GM18505 (cell line): Measurements from ENCODE around the gene RBM4B.

Source experiments
- ATAC-seq: cut with Tn5 transposase; IDR thresholded peaks from one replicate; pipeline ENCODE4 v1.9.1; 2021; ENCODE audit not compliant: unreplicated experiment
- POLR2A ChIP-seq: IDR thresholded peaks from 4 replicates; pipeline ENCODE4 v1.6.1; 2011; ENCODE audit warnings: borderline replicate concordance; ENCODE audit not compliant: insufficient read depth, insufficient read length; ENCODE audit errors: extremely low read depth

The RBM4B gene

DNA sequence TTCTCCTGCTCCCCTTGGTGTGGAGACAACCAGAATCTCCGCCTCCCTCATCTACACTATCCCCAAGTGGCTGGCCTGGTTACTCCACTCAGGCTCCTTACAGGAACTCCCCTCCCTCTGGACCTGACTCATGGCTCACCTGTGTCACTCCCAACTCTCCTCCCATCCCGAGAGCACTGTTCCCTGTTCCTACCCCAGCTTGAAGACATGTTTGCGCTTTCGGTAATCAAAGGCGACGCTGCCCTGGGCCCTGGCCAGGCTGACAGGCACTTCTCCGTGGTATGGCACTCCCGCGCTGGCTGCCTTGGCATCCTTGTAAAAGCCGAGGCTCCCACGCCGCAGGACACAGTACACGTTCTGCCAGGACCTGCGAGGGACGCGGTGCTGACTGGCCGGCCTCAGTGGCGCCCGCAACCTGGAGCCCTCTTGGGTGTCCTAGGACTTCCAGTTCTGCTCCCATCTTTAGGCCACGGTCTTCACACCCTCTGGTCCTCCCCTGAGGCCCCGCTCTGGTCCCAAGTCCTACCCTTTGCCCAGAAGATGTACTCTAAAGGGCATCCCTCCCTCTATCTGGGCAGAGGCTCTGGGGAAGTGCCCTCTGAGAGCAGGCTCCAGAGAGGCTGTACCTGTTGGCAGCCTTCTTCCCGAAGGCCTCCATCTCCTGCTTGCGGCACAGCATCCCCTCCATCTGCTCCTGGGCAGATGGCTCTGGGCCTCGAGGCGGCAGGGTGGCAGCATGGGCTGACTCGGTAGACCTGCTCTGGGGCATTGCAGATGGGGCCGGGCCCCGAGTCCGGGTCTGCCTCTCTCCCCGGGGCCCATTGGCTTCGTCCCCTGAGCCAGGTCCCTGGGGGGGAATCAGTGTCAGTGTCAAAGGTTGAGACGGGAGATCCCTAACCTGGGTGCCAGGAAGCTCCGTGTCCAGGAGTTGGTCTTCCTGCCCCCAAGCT is 9.4 kb upstream of the RBM4B start:
- TF ChIP-seq POLR2A: no peak
- no peak for ATAC-seq

DNA sequence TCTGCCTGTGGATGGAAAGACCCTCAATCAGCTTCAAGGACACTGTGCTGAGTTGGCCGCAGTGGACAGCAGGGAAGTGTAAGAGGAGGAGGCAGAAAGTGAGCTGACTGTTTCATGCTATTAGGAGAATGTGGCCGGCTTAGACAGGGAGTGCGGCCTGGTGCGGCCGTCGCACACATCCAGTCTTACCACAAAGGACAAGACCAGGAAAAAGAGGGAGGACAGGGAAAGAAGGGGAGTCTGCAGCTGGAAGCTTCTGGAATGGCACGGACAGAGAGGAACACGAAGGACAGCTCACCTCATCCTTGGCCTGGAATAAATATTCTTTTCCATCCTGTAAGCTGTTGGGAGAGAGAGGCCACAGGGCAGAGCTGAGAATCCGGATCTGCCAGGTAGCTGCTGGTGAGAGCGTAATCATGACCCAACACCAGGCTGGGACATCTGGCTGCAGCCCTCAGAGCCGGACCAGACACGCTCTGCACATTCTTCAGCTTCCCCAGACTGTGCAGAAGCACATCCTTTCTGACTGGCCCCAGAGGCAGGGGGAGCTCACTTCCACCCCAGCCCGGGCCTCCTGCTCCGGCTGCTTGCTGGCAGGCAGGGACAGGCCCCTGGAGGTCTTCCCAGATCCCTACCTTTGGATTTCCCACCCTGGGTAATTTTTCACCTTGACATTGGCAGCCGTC is 8.6 kb upstream of the RBM4B start:
- ATAC-seq: no peak
- TF ChIP-seq POLR2A: no peak

DNA sequence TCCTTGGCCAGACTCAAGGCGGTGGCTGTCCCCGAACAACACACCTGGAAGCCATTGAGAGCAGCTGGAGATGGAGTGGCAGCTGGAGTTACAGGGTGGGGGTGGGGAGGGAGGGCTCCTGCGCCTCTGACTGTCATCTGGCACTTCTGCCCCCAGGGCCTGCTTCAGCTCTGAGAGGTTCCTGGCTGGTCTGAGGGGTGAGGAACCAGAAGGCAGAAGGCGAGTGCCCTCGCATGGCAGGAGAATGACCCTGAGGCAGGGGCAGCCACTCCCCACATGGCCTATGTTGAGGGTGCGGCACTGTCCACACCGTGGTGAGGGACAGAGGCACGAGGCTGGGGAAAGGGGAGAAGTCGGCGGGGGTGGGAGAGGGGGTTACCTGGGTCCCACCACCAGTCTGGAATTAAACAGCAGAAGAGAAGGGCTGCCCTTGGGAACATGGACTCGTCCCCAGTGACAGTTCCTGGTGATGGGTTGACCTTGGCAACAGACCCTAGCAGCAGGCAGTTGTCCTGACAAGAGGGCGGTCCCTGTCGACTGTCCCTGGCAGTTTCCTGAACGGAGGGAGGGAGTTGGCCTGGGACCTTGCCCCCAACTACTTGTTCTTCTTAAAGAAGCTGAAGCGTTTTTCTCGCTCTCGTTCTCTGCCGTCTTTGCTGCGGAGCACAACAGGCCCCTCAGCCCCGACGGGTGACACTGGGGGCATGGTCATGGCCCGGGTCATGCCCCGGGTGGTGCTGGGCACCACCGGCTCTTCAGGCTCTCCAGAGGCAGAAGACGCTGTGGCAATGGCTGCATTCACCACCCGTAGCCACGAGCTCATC is 7.8 kb upstream of the RBM4B start:
- no peak for TF ChIP-seq POLR2A
- ATAC-seq: no peak

DNA sequence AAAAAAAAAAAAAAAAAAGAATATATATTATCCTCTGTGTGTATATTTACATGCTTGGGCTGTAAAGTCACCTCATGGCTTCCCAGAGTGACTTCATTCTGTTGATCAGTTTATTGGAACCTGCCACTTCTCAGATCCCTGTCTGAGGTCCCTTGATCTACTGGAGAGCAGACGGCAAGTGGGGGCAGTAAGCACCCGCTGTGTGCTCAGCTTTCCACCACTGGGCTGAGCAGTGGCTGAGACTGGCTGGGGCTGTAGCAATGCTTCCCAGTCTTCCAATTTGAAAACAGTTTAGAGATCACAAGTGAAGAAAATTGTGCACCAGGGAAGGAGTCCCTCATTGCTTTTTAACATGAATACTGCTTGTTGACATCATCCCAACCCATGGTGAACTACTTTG is 6.9 kb upstream of the RBM4B start:
- TF ChIP-seq POLR2A: no peak
- no peak for ATAC-seq

DNA sequence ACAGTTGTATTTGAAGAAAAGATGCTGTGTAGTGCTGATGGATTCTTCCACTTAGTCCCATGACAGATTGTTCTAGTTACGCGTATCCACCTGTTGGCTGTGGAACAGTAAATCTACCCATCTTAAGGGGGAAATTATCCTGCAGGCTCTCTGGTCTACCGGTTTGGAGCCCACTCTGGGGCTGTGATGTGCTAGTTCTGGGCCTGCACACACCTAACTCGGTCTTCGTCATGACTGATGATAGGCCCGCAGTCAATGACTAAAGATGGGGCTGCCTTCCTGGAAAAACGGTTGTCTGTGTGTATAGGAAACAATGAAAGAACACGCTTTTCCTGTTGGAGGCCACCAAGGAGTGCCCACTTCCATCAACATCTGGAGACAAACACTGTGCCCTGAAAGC is 6.2 kb upstream of the RBM4B start:
- TF ChIP-seq POLR2A: no peak
- no peak for ATAC-seq

DNA sequence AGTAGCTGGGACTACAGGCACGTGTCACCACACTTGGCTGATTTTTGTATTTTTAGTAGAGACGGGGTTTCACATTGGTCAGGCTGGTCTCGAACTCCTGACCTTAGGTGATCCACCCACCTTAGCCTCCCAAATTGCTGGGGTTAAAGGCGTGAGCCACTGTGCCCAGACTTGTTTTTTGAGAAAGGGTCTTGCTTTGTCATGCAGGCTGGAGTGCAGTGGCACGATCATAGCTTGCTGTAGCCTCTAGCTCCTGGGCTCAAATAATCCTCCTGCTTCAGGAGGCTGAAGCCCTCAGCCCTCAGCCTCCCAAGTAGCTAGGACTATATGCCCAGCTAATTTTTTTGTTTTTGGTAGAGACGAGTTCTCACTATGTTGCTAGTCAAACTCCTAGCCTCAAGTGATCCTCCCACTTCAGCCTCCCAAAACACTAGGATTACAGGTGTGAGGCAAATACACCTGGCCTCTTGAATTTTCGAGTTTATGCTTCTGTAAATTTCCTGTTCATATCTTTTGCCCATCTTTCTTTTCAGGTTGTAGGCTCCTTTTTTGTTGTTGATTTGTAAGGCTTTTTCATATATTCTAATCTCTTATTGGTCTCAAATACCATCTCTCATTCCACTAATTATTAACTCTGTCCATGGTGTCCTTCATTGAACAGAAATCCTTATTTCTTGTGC is 3.4 kb upstream of the RBM4B start:
- ATAC-seq: no peak
- TF ChIP-seq POLR2A: no peak

DNA sequence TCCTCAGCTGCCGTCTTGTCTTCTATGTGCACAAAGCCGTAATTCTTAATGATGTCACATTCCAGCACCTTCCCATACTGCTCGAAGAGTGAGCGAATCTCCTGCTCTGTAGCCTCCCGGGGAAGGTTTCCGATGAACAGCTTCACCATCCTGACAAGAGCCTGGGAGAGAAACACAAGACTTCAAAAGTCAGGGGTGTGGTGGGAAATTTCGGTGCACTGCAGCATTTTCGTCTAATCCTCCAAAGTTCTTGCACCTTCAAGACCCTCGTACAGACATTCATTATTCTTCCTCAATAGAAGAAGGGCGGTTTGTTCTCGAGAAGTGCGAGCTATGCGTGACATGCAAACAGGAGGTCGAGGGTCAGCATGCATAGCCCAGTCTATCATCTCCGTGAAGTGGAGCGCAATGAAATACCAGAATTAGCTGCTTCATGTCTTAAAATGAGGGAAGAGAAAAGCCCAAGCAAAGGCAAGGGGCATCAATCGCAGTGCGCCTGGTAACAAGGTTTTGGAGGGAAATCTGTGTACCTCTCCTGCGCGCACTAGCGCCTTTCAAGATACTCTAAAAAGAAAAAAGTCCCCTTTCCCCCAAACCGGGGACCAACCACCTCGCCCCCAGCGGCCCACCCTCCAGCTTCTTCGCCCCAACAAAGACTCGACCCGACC is 622 bp downstream of the RBM4B start:
- ATAC-seq: no peak
- no peak for TF ChIP-seq POLR2A

DNA sequence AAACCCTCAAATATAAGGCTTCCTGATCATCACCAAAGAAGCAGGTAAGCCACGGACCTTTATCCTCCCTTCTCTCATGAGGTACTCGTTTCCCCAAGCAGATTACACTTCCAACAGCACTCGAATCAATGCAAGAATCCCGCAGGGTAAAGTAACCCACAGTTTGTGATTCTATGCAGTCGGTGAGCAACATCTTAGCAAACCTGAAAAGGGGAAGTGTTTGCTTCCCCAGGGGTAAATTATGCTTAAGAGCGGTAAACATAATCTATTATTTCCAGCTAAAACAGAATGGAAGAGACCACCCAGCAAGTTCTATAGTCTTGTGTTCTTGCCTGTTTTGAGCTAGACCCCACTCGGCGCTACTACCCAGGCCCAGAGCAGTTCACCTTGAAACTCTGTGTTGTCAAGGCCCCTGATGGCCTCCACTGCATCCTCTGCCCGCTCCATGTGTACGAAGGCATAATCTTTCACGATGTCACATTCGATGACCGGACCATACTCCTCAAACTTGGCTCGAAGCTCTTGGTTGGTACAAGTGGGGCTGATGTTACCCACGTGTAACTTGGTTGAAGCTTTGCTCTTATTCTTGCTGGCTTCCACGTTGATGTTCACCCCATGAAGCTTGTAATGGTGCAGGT is 1.3 kb downstream of the RBM4B start:
- no peak for TF ChIP-seq POLR2A
- no peak for ATAC-seq

DNA sequence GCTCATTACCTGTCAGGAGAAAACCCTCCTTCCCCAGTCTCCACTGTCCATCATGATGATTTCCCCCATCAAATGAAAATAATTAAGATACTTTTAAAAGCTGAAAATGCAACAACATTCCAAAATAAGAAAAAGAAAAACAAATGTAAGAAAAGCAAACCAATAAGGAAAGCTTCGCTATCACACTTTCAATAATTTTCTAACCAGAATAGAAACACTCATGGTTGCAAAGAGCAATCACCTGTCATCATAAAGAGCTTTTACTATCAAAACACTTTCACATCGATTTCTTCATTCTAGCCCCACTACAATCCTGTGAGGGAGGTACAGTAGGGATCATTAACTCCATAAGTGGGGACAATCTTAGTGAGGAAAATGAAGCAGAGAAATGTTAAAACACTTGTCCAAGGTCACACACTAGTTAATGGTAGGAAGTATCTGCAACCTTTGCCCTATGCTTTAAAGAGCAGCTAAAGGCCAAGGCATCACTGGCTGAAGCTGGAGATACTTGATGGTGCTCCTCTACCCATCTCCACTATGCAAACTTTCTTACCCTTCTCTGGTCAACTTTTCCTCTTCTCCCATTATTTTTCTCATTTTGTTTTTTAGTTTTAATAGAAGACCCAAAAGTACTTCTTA is 2.6 kb downstream of the RBM4B start:
- TF ChIP-seq POLR2A: no peak
- ATAC-seq: no peak

DNA sequence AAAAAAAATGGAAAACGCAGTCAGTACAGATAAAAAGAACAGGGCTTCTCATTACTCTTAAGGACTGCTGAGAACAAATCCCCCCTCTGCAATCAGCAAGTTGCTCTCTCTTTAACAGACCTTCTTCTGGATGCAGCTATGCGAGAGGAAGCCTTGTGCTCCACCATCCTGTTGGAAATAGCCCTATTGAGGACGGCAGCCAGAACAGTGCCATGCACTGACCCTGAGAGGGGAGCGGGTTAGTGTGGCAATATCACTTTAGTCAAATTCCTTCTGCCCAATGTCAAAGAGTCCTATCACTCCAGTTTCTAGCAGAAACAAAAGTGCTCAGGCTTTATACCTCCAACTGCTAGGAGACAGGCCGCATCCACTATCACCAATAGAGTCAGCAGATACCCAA is 6.9 kb downstream of the RBM4B start:
- ATAC-seq: no peak
- TF ChIP-seq POLR2A: no peak

DNA sequence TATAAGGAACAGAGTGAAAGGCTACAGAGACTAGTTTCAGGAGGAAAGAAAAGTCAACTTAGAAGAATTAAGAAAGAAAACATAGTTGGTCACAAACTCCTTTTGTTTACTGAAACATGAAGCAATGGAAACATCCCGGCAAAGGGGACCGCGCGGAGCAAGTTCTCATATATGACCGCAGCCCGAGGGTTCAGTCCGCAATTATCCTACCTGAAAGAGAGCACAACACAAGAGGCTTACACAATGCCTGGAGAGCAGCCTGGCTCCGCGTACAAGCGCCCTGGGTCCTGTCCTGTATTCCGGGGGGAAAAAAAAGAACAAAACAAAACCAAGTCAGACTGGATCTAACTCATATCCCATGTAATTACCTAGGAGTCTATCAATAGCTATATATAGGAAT is 12.3 kb downstream of the RBM4B start:
- no peak for TF ChIP-seq POLR2A
- no peak for ATAC-seq
